NCI-H187 treated with DMSO at 0.1 percent for 48 hours (cell line): ENCODE results near the gene SNX2.
"Not testable (repeated sequence)": the region's sequence is repeated elsewhere in the genome, so short reads cannot be mapped to it uniquely, and the experiment has no call there.

Experiments
- DNase-seq: peaks from one replicate; lab custom pipeline; 2025; lab: John Stamatoyannopoulos, UW

The SNX2 gene

GRCh38 chr5:122844136-122844909 is 69.4 kb downstream of the SNX2 start:
- DNase-seq = no peak

DNA sequence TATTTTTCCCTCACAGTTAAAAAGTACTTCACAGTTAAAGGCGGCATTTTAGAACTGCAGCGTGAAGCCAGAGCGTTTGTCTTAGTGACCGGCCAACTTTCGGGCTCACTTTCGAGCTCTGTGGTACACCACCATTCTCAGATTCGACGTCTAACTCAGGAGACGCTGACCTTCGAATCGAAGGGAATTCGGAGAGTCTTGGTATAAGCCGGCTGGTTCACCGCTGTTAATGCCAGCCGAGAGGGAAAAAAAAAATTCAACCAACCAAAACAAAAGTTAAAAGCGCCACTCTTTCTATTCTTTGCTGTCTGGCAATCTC is 70.0 kb downstream of the SNX2 start:
- no peak for DNase-seq

DNA sequence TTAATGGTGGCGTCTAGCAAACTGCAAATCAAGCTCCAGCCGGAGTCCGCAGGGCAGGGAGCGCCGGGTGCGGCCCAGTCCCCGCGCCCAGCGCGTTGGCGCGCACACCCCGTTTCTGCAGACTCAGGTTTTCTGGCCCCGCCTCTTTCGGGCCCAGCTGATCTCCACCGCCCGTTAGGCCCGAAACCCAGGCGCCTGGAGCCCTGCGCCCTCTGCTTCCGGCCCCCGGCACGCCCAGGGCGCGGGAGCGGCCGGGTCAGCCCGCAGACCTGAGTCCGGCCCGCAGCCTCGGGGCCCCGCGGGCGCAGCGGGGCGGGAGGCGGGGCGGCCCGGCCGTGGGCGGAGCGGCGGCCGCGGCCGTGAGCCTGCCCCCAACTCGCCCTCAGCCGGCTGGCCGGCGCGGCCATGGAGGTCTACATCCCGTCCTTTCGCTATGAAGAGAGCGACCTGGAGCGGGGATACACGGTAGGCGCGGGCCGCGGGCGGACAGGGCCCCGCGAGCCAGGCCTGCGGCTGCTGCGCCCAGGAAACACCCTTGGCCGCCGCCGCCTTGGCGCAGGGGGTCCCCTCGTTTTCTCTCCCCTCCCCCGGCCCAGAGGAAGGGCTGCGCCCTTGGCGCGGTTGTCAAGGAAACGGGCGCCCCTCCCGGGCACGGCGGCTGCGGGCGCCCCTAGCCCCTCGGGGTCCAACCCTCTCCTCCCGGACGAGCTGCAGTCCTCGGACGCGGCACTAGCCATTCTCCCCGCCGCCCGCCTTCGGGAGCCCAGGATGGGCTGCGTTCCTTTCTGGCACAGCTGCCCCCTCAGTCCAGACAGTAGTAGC is 70.6 kb downstream of the SNX2 start, which contains the start of gene SNX24:
Gene SNX24 (plus strand): TSS at position 385 of the 822 bp plus-strand sequence. CDS start 21 bp downstream, at position 406.
- DNase-seq = no peak

GRCh38 chr5:122846051-122846550 is 71.2 kb downstream of the SNX2 start:
- no peak for DNase-seq

GRCh38 chr5:122847687-122848081 is 72.8 kb downstream of the SNX2 start:
- no peak for DNase-seq

DNA sequence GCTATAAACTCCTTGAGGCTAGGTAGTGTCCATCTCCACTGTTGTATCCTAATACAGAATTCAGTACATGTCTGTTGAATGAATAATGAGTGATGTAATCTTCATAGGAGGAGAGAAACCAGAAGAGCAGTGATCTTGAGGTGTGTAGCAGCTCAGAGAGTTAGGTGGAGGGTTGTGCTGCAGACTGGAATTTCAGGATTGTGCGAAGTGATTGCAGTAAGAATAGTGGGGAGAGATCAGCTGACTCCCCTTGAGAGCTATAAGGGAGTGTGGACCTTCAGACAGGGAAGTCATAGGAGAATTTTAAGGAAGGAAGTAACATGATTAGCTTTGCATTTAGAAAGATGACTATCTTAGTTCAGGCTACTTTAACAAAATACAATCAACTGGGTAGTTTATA is 74.9 kb downstream of the SNX2 start:
- DNase-seq = no peak

DNA sequence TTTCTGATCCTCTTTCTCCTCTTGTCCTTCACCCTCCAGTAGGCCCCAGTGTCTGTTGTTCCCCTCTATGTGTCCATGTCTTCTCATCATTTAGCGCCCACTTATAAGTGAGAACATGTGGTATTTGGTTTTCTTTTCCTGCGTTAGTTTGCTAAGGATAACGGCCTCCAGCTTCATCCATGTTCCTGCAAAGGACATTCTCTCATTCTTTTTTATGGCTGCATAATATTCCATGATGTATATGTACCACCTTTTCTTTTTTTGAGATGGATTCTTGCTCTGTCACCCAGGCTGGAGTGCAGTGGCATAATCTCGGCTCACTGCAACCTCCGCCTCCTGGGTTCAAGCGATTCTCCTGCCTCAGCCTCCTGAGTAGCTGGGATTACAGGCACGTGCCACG is 82.7 kb downstream of the SNX2 start:
- DNase-seq = not testable (repeated sequence)

GRCh38 chr5:122858451-122858850 is 83.6 kb downstream of the SNX2 start:
- DNase-seq = no peak

DNA sequence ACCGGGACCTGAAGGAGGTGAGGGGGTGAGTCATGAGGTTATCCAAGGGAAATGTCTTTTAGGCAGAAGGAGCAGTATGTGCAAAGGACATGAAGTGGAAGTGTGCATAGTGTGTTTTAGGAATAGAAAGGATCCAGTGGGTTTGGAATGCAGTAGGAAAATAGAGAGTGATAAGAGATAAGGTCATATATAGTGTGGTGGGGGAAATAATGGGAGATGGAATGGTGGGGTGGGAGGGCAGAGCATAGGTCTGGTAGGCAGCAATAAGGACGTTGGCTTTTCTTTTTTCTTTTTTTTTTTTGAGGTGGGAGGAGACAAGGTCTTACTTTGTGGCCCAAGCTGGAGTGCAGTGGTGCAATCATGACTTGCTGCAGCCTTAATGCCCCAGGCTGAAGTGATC is 88.4 kb downstream of the SNX2 start:
- DNase-seq = no peak

- no peak for DNase-seq
Measured at GRCh38 chr5:122863721-122864120, 88.8 kb downstream of the SNX2 start.

- DNase-seq = no peak
Measured at GRCh38 chr5:122864400-122864799, 89.5 kb downstream of the SNX2 start.

GRCh38 chr5:122864842-122865241 is 90.0 kb downstream of the SNX2 start:
- DNase-seq = no peak

DNA sequence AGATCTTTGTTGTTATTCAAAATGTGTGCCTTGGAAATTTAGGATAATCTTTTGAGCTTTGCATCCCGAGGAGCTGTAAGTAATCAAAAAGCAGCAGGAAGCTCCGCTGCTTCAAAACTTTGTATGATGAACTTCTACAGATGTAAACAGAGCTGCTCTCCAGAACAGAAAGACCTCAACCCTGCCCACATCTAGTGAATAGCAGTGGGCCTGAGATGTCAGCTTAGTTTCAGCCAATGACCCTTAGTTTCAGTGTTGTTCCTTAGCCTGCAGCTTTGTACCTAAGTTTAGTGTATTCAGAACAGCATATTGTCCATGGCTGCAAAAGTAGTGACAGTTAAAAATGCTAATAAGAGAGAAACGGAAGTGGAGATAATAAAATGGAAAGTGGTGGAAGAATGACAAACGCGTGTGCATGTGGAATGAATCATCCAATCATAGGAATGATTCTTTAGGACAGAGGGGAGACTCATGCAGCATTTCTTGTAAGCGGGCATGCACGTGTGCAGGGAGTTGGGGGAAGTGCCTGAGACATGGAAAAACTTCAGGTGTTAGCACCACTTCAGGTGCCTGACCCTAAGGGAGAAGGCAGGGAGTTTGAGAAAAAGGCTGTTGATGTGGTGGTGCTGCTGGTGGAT is 95.5 kb downstream of the SNX2 start:
- DNase-seq = no peak

GRCh38 chr5:122871661-122872060 is 96.8 kb downstream of the SNX2 start:
- DNase-seq = no peak

DNA sequence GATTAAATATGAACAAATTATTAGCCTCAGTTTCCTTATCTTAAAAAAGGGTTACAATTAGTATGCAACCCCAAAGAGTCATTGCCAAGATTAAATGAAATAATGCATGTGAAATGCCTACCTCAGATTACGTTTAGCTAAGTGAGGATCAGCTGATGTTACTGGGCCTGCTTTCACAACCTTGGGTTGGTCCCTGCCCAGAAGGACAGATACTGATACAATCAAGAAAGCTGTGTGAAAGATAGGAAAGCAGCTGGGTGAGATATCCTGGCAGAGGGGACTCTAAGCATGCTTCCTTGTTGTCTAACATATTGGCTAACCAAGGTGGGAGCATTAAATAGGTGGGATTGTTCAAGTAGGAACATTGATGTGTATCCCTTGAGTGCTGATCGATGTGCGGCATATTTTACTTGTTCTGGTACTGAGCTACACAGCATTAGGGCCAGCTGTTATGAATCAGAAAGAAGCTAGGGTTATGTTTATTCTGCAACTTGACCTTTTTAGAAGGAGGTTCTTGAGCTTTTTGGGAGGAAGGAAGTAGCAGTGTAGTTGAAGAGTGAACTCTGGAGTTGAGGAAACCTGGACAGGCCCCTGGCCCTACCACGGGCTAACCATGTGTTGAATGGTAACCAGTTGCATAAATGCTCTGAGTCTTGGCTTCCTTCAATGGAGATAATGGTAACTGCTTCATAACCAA is 99.4 kb downstream of the SNX2 start:
- DNase-seq = no peak

DNA sequence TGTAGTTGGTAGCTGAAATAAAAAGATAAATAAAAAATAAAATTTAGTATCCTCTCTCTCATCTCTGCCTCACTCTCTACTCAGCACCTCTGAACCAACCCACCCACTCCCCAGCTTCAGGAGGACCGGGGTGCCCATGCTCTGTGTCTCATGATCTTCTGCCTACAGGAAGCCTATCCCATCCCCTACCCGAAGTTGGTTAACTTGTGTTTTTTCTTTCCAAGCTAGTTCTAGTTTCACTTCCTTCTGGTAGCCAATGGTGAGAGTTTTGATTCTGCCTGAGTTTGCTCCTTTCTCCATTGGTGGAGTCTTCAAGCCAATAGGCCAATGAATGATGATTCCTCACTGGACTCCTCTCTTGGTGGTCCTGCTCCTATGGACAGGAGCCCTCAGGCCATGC is 102.6 kb downstream of the SNX2 start:
- no peak for DNase-seq

DNA sequence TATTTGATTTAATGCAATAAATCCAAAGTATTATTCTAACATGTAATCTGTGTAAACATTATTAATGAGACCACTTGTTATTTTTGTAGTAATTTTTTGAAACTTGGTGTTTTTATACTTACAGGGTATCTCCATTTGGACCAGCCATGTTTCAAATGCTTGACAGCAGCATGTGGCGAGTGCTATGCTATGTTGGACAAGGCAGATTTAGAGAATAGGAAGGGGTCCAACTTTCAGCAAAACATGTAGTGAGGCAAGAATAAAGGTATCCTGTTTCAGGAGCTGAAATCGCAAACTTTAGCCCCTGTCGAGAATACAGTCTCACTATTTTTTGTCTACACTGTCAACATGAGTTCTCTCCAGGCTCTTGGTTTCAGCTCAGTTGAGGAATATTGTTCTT is 104.2 kb downstream of the SNX2 start:
- no peak for DNase-seq
